GM23248 (cell line): ENCODE results near the gene SLC2A5. TPM values are rescaled to one million over a fixed set of nuclear protein-coding genes. Genes with fewer than 3 reads are reported as not detected.

ENCODE experiments used
- DNase-seq: peaks from one replicate; pipeline ENCODE4 v3.0.0-alpha.2; 2015
- H2AFZ ChIP-seq: fragments of 200-600 bp; sonication (generic); 2 replicates; pipeline ENCODE4 v1.6.1; 2016; ENCODE audit warnings: antibody characterized with exemption
- H3F3A ChIP-seq: fragments of 200-600 bp; sonication (generic); 2 replicates; pipeline ENCODE4 v1.6.1; 2016; ENCODE audit warnings: mild to moderate bottlenecking, antibody characterized with exemption, mixed run types; ENCODE audit not compliant: insufficient read depth
- H3K27ac ChIP-seq: fragments of 200-600 bp; sonication (generic); 2 replicates; pipeline ENCODE4 v1.5.1; 2016; ENCODE audit warnings: mild to moderate bottlenecking
- H3K27me3 ChIP-seq: fragments of 200-600 bp; sonication (generic); replicated peaks from 2 replicates; pipeline ENCODE4 v1.6.1; 2016; ENCODE audit warnings: mild to moderate bottlenecking; ENCODE audit not compliant: insufficient read depth
- H3K36me3 ChIP-seq: fragments of 200-600 bp; sonication (generic); 2 replicates; pipeline ENCODE4 v1.6.1; 2016; ENCODE audit warnings: low read depth, mild to moderate bottlenecking
- H3K4me1 ChIP-seq: fragments of 200-600 bp; sonication (generic); 2 replicates; pipeline ENCODE4 v1.6.1; 2016; ENCODE audit warnings: mild to moderate bottlenecking; ENCODE audit not compliant: insufficient read depth
- H3K4me2 ChIP-seq: fragments of 200-600 bp; sonication (generic); one replicate; pipeline ENCODE4 v1.6.1; 2016; ENCODE audit warnings: mild to moderate bottlenecking; ENCODE audit not compliant: unreplicated experiment
- H3K4me3 ChIP-seq: fragments of 200-600 bp; sonication (generic); 2 replicates; pipeline ENCODE4 v1.5.1; 2016; ENCODE audit warnings: mild to moderate bottlenecking
- H3K79me2 ChIP-seq: fragments of 200-600 bp; sonication (generic); 2 replicates; pipeline ENCODE4 v1.6.1; 2016; ENCODE audit warnings: mild to moderate bottlenecking; ENCODE audit not compliant: insufficient read depth
- H3K9ac ChIP-seq: fragments of 200-600 bp; sonication (generic); 2 replicates; pipeline ENCODE4 v1.6.1; 2016; ENCODE audit warnings: mild to moderate bottlenecking
- H3K9me2 ChIP-seq: fragments of 200-600 bp; sonication (generic); 2 replicates; pipeline ENCODE4 v1.6.1; 2016; ENCODE audit warnings: mixed run types, mild to moderate bottlenecking, moderate library complexity; ENCODE audit not compliant: insufficient read depth
- H3K9me3 ChIP-seq: fragments of 200-600 bp; sonication (generic); one replicate; pipeline ENCODE4 v1.6.1; 2017; ENCODE audit warnings: low read depth
- H4K20me1 ChIP-seq: fragments of 200-600 bp; sonication (generic); 2 replicates; pipeline ENCODE4 v1.6.0; 2016; ENCODE audit not compliant: insufficient read depth
- EZH2 ChIP-seq: fragments of 200-600 bp; sonication (generic); IDR thresholded peaks from 2 replicates; pipeline ENCODE4 v1.6.1; 2018; ENCODE audit warnings: antibody characterized with exemption, mild to moderate bottlenecking; ENCODE audit not compliant: insufficient read depth, poor library complexity, severe bottlenecking
- EZH2phosphoT487 ChIP-seq: fragments of 200-600 bp; sonication (generic); IDR thresholded peaks from 2 replicates; pipeline ENCODE4 v1.6.1; 2018; ENCODE audit warnings: antibody characterized with exemption, moderate library complexity, mild to moderate bottlenecking, low read depth; ENCODE audit not compliant: insufficient read depth
- WGBS, 2 experiments: methylation state at CpG; one replicate each; pipeline ENCODE4 v1.1.6; 2015 to 2017; ENCODE audit warnings: low lambda C conversion rate in 2 of 2, low coverage in 1 of 2; ENCODE audit errors: missing lambda C conversion rate in 2 of 2; 5-methylcytosine and 5-hydroxymethylcytosine counted together
- in situ Hi-C: fragments of 300-500 bp; cut with MboI; formaldehyde crosslinking; loops from 2 replicates; pipeline ENCODE4 v1.15.0; 2020
- polyA plus RNA-seq: library from polyadenylated mRNA; unstranded; fragments of >200 nt; fragmentation: Nextera tagmentation; extraction: Ambion mirVana; gene quantifications from 2 replicates; pipeline ENCODE4 v1.2.1, GENCODE V29; 2016
- total RNA-seq: library from RNA; depleted of rRNA; stranded (reverse); fragments of >200 nt; shearing (Covaris generic); gene quantifications from 2 replicates; pipeline ENCODE4 v1.2.3, GENCODE V29; 2014

Gene SLC2A5
- total and polyA plus RNA-seq, 2 experiments from 2014 or later: 0.29 to 0.54 TPM

- H3K79me2 ChIP-seq: no peaks in the 10 kb centered on the region
- H2AFZ ChIP-seq: peak overlapping the region; percentile 50
- WGBS, 2 experiments: 54 to 58% methylated on average over 50 to 54 of the region's 55 CpGs
- H3K27ac ChIP-seq: no peak overlapping the region
- no peaks in the 10 kb centered on the region for H3K9me3 ChIP-seq
- H3K36me3 ChIP-seq: no peaks in the 10 kb centered on the region
- in situ Hi-C loops: no loop called here
- DNase-seq: peak; percentile 32
- peak overlapping the region; percentile 37 for H3K4me3 ChIP-seq
- H3F3A ChIP-seq: no peaks in the 10 kb centered on the region
- no peaks in the 10 kb centered on the region for H4K20me1 ChIP-seq
- no peaks in the 10 kb centered on the region for H3K4me1 ChIP-seq
- no peak overlapping the region for H3K4me2 ChIP-seq
- H3K9me2 ChIP-seq: no peaks in the 10 kb centered on the region
- no peak overlapping the region for H3K9ac ChIP-seq
- H3K27me3 ChIP-seq: peaks cover 19% of the 10 kb centered on the region
- TF ChIP-seq EZH2phosphoT487: no peak
- TF ChIP-seq EZH2: no peak
Measured at GRCh38 chr1:9039761-9040658, 29.4 kb downstream of the SLC2A5 start.

- 22 to 31% methylated on average over 32 to 40 of the region's 62 CpGs for WGBS, 2 experiments
- Histone ChIP-seq H3K27me3 (peaks cover 19% of the 10 kb centered on the region), H3K4me1 (no peaks in the 10 kb centered on the region), H3K4me3 (peak overlapping the region; percentile 37), H3K36me3 (no peaks in the 10 kb centered on the region), H2AFZ (peak overlapping the region; percentile 50), H3F3A (no peaks in the 10 kb centered on the region), H3K9me2 (no peaks in the 10 kb centered on the region), H3K4me2 (no peak overlapping the region), H3K9me3 (no peaks in the 10 kb centered on the region), H3K27ac (no peak overlapping the region), H3K9ac (no peak overlapping the region), H3K79me2 (no peaks in the 10 kb centered on the region), H4K20me1 (no peaks in the 10 kb centered on the region)
- in situ Hi-C loops: no loop called here
- no peak for TF ChIP-seq EZH2phosphoT487
- TF ChIP-seq EZH2: no peak
- DNase-seq: peak; percentile 16
Measured at GRCh38 chr1:9038881-9039760, 30.3 kb downstream of the SLC2A5 start.

GRCh38 chr1:9038338-9038650 is 31.1 kb downstream of the SLC2A5 start:
- no peak for DNase-seq
- in situ Hi-C loops: no loop called here

GRCh38 chr1:9037476-9038337 is 31.7 kb downstream of the SLC2A5 start:
- Histone ChIP-seq H4K20me1 (no peaks in the 10 kb centered on the region), H3K27me3 (peaks cover 25% of the 10 kb centered on the region), H2AFZ (no peak overlapping the region), H3K4me2 (no peak overlapping the region), H3K9ac (no peak overlapping the region), H3K27ac (no peak overlapping the region), H3F3A (no peaks in the 10 kb centered on the region), H3K79me2 (no peaks in the 10 kb centered on the region), H3K9me3 (no peaks in the 10 kb centered on the region), H3K4me3 (no peak overlapping the region), H3K9me2 (no peaks in the 10 kb centered on the region), H3K4me1 (no peaks in the 10 kb centered on the region), H3K36me3 (no peaks in the 10 kb centered on the region)
- no peak for TF ChIP-seq EZH2phosphoT487
- no peak for TF ChIP-seq EZH2
- 74 to 80% methylated on average over 27 to 28 of the region's 28 CpGs for WGBS, 2 experiments
- in situ Hi-C loops: no loop called here
- DNase-seq: no peak

More at GRCh38 chr1:9038338-9038650, 31.1 kb downstream of the SLC2A5 start:
- H2AFZ ChIP-seq: no peak overlapping the region
- H3K79me2 ChIP-seq: no peaks in the 10 kb centered on the region
- no peak overlapping the region for H3K4me3 ChIP-seq
- peaks cover 25% of the 10 kb centered on the region for H3K27me3 ChIP-seq
- no peaks in the 10 kb centered on the region for H3K36me3 ChIP-seq
- H3K9me3 ChIP-seq: no peaks in the 10 kb centered on the region
- H3K27ac ChIP-seq: no peak overlapping the region
- TF ChIP-seq EZH2 (no peak), EZH2phosphoT487 (no peak)
- no peaks in the 10 kb centered on the region for H3K4me1 ChIP-seq
- no peaks in the 10 kb centered on the region for H3F3A ChIP-seq
- 63 to 73% methylated on average over 8 of the region's 8 CpGs for WGBS, 2 experiments
- no peaks in the 10 kb centered on the region for H4K20me1 ChIP-seq
- no peak overlapping the region for H3K4me2 ChIP-seq
- no peaks in the 10 kb centered on the region for H3K9me2 ChIP-seq
- no peak overlapping the region for H3K9ac ChIP-seq
